Stimulated activated CD4-positive, alpha-beta T cell treated with anti-CD3 and anti-CD28 coated beads, Interleukin-4, amount 100 ng/mL, for 24 hours (primary cell): ENCODE results near the gene YWHAG.
"Not testable (repeated sequence)": the region's sequence is repeated elsewhere in the genome, so short reads cannot be mapped to it uniquely, and the experiment has no call there.

Experiments used
- DNase-seq: peaks from one replicate; pipeline ENCODE4 v3.0.0-alpha.2; 2020

The YWHAG gene

DNA sequence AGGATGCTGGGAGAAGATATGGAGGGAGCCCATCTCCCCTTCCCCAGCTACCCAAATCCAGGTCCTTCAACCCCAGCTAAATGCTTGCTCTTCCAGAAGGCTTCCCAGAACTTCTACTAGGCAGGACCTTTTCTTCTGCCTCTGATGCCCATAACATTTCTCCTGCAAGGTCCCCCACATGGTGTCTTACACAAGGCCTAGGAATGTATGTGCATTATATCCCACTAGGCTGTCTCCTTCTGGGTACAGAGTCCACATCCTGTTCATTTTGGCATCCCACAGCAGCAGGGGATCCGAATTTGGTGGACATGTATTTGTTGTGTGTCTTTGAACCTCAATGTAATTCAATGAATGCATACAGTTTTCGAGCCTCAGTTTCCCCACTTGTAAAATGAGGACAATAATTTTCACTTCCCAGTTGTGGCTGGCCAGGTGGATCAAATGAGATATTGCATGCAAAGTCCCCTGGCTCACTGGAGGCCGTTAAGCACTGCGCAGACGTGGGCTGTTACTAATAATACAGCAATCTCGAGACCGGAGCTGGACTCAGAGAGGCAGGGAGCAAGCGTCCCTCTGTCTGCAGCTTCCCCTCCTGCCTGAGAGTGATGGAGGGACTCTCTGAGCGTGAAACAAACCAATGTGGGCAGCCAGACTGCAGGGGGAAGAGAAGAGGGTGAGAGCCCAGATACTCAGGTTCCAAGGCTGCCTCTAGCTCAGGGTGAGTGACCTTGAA, 18.6 kb upstream of the YWHAG start:
- DNase-seq: no peak

GRCh38 chr7:76375251-76375650, 16.5 kb upstream of the YWHAG start:
- DNase-seq: no peak

GRCh38 chr7:76372984-76373833, 14.4 kb upstream of the YWHAG start:
- DNase-seq: no peak

DNA sequence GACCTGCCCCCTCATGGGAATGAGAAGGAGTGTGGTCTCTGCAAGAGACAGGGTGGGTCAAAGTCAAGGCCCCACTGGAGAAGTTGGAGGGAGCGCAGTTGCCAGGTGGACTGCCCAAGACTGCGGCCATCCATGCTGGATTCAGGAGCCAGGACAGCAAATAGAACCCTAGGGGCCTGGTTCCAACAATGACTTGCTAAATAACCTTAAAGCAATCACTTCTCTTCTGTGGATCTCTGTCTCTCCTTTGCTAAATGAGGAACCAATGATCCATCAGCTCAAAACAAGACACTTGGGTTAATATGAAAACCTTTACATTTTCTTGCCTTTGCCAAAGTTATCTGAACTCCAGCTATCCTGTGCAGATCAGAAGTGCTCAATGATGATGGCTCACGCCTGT, 12.6 kb upstream of the YWHAG start:
- no peak for DNase-seq

GRCh38 chr7:76369018-76369417, 10.2 kb upstream of the YWHAG start:
- no peak for DNase-seq

GRCh38 chr7:76368190-76368589, 9.4 kb upstream of the YWHAG start:
- DNase-seq: no peak

DNA sequence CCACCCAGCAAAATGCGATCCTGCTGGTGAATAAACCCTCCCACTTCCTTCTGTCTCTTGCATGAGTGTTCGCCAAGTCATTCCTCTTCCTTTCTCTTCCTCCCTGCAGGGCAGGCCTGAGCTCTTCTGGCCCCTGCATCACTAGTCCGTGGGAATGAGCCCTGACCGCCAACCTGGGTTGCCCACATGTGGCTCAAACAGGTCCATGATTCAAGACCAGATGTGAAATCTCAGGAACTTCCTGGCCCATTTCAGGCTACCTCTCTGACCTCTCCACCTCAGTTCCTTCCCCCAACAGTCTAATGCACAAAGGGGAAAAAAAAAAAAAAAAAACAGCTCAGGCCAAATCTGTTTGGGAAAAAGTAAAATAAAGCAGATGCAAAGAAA, 5.4 kb upstream of the YWHAG start:
- no peak for DNase-seq

- DNase-seq: not testable (repeated sequence)
Measured at GRCh38 chr7:76363754-76364153, 5.0 kb upstream of the YWHAG start.

- no peak for DNase-seq
Measured at GRCh38 chr7:76359978-76360638, 1.3 kb upstream of the YWHAG start.

DNA sequence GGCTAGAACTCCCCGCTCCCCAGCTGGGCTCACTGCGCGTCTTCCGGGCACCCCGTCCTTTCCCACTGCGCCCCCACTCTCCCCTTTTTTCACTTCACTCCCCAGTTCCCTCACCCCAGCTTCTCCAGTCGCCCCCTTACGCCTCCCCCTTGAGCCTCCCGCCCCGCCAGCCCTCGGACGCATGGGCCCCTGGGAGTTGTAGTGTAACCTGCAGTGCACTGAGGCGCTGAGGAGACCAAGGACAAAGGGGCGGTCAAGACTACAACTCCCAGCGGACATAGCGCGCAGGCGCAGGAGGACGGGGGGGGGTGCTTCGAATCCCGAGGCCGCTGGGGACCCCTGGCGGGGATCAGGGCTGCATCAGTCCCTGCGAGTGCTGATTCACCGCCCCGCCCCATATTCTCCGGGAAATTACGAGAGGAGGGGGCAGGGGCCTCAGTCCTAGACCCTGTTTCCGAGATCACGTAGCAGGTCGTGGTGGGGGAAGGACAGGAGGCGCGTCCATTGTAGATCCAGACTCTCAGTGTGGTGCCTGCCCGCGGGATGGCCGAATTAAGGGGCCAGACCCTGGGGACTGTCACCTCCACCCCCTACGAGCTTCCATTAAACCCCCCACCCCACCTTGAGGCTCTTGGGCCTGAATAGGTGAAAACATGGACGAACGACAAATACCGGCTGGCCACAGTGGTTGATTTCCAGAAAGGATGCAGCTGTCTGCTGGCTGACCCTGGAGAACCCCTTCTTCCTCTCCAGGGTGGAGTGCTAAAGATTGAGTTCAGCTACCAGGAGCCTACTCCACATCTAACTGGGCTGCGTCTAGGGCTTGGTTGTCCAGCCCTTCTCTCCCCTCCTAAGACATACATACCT, 553 bp upstream of the YWHAG start:
- peak; percentile 95 for DNase-seq

- DNase-seq: peak; percentile 60
Measured at GRCh38 chr7:76358011-76358480, 745 bp downstream of the YWHAG start.

DNA sequence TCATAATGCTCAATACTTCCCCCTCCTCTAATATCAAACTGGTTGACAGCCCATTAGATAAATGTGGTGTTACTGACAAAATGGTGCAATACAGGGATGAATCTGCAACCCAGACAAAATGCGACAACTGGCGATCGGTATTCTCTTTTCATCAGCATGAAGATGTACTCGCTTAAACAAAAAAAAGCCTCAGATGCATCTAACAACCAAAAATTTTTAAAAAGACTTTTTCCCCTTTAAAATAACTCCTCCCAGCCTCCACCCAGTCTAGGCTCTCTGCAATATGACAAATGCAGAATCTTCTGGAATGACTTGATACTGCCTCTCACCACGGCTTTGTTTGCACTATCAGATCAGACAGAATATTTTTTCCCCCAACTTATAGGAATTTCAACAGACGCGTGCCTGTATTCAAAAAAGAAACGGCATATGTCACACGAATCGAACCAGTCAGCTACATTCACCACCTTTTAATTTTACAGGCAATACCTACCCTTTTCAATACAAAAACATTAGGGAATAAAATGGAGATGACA, 1.2 kb downstream of the YWHAG start:
- DNase-seq: no peak

- no peak for DNase-seq
Measured at GRCh38 chr7:76356823-76357222, 2.0 kb downstream of the YWHAG start.

DNA sequence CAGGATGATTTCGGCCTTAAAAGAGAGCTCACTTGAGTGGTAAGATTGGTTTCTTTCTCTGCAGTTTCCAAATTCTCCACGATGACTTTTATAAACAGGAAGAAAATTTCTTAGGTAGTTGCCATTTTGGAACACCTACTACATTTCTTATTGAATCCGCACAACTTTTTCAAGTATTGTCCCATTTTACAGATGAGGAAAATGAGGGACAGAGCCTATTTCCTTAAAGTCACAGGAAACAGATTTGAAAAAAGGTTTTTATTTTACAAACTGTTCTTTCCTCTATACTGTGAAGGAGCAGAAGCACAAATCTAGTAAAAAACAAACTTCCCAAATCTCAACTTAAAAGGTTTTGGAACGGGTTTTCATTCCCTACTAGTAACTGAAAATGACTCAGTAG, 2.7 kb downstream of the YWHAG start:
- DNase-seq: no peak

- DNase-seq: no peak
Measured at GRCh38 chr7:76354981-76355730, 3.6 kb downstream of the YWHAG start.

DNA sequence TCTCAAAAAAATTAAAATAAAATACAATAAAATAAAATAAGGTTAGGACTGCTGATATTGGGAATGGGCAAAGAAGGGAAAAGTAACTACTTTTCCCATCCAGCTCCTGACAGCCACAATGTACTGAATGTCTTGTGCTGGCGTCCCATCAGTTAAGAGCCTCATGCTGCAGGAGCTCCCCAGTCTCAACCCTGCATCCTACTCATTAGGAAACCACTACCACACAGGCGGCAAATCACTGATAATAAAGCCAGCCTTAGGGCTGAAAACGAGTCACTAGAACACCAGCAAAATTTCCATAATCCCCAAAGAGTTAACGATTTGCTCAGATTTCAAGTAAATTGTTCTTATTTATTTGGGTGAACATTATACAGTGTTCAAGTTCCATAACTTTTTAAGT, 4.3 kb downstream of the YWHAG start:
- DNase-seq: no peak

DNA sequence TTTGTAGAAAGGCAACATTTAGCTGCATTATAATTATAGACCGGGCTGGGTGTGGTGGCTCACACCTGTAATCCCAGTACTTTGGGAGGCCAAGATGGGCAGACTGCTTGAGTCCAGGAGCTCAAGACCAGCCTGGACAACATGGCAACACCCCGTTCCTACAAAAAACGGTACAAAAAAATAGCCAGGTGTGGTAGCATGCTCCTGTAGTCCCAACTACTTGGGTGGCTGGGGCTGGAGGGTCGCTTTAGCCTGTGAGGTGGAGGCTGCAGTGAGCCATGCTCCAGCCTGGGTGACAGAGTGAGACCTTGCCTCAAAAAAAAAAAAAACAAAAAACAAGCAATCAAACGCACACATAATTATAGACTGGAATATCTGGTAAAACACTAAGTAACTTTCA, 5.0 kb downstream of the YWHAG start:
- DNase-seq: no peak

DNA sequence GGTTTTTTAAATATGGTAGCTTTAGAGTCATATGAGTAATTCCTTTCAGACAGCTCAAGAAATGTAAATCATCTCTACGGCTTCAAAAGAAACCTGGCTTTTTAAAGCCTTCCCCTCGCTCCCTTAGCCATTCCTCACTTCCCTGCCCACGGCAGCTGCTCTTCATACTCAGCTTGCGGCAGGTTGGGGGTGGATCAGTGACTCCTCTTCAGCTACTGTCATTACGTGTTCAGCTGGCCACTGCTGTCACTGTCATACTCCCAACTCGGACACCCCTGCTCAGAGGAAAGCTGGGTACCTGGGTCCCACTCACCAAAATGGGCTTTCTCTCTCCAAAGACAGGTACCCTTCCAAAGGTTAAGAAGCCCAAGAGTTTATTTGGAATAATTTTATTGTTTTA, 6.6 kb downstream of the YWHAG start:
- peak; percentile 17 for DNase-seq

DNA sequence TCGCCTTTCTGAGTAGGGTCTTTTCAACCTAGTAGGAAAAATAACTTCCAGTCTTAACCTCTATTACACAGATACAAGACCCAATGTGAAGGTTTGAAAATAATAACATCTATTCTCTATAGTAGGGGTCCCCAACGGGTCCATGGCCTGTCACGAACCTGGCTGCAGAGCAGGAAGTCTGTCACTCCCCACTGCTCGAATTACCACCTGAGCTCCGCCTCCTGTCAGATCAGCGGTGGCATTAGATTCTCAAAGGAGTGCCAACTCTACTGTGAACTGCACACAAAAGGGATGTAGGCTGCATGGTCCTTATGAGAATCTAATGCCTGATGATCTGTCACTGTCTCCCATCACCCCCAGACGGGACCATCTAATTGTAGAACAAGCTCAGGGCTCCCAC, 7.4 kb downstream of the YWHAG start:
- no peak for DNase-seq

- no peak for DNase-seq
Measured at GRCh38 chr7:76349313-76349885, 9.4 kb downstream of the YWHAG start.

DNA sequence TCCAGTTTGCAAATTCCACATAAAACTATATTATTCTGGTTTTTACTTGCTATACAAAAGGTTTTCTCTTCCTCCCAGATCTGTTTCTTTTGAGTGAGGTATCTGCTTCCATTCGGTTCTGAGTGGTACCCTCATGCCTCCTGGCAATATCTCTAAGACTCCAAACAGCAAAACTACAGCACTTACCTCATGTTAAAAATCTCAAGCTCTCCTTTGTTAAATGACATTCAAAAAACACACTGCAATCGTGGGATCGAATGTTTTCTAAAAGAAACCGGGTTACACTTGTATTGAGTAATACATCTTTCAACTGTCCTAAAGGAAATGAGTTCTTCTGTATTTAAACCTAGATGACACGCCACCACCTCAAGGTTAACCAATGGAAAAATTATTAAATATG, 11.1 kb downstream of the YWHAG start:
- DNase-seq: no peak
